ENCODE data around the gene PAM. TPM values are rescaled to one million over a fixed set of nuclear protein-coding genes. Genes with fewer than 3 reads are reported as not detected.
"Not testable (repeated sequence)": the region's sequence is repeated elsewhere in the genome, so short reads cannot be mapped to it uniquely, and the experiment has no call there.

The PAM gene
- polyA plus RNA-seq, 6 donors from 2014 or later, result 0.62 to 3.5 (median 1.6) TPM; not detected in 1

DNA sequence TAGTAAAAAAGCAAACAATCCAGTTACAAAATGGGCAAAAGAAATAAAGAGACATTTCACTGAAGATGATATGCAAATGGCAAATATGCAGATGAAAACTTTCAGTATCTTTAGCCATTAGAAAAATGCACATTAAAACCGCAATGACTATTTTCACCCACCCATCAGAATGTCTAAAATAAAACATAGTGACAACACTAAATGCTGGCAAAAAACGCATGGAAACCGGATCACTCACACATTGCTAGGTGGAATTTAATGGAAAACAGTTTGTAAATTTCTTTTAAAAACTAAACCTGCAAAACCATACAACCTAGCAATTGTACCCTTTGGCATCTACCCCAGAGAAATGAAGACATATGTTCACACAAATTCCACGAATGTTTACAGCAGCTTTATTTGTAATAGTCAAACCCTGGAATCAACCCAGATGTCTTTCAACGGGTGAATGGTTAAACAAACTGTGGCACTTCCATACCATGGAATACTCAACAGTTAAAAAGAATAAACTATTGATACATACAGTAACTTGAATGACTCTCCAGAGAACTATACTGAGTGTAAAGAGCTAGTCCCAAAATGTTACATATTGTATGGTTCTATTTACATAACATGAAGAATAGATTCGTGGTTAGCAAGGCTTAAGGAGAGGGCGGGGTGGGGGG, 17.2 kb upstream of the PAM start:
- Mint-ChIP-seq H3K36me3 (no peaks in the 10 kb centered on the region), H3K9me3 (no peaks in the 10 kb centered on the region), H3K4me1 (no peaks in the 10 kb centered on the region), H3K27ac (no peak overlapping the region), H3K4me3 (no peak overlapping the region), H3K27me3 (no peaks in the 10 kb centered on the region)
- DNase-seq (no peak), ATAC-seq (ENCODE audit: low read depth in 2 of 2) (no peak)

DNA sequence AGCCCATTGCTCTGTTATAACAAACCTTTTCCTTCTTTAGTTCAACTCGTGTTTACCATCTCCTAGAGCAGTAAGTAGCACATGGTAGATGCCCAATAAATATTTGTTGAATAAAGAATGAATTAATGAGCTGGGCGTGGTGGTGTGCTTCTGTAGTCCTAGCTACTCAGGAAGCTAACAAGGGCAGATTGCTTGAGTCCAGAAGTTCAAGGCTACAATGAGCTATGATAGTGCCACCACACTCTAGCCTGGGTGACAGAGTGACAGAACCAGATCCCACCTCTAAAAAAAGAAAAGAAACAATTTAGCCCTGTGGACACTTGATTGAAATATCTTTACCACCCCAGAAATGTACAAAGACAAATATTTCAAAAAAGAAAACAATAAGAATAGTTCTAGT, 14.6 kb upstream of the PAM start:
- H3K27ac Mint-ChIP-seq, result no peak overlapping the region
- H3K4me1 Mint-ChIP-seq, result no peaks in the 10 kb centered on the region
- no peak overlapping the region for H3K4me3 Mint-ChIP-seq
- no peaks in the 10 kb centered on the region for H3K27me3 Mint-ChIP-seq
- no peaks in the 10 kb centered on the region for H3K36me3 Mint-ChIP-seq
- H3K9me3 Mint-ChIP-seq, result no peaks in the 10 kb centered on the region
- ATAC-seq (ENCODE audit: low read depth in 2 of 2), result no peak
- no peak for DNase-seq

DNA sequence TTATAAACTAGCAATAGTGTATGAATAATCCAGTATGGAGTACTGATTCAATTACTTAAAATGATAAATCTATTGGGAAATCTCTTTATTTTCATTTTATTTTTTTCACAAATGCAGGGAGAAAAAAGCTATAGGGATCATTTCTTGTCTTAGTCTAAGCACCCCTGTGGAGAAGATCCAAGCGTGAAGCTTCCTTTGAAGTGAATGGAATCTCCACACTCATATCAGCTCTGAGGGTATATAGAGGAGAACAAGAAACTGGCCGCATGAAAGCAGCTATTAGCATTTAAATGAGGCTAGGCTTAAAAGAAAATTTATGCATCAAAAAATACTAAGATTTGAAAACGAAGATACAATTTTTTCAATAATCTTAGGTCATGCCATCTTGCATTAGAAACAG, 12.9 kb upstream of the PAM start:
- Mint-ChIP-seq H3K27ac (no peak overlapping the region), H3K27me3 (peaks cover 0 to 4% (median 0%) of the 10 kb centered on the region in 3 donors), H3K4me1 (peaks cover 0 to 3% (median 3%) of the 10 kb centered on the region in 3 donors), H3K36me3 (no peaks in the 10 kb centered on the region), H3K9me3 (no peaks in the 10 kb centered on the region), H3K4me3 (no peak overlapping the region)
- DNase-seq, result no peak
- ATAC-seq (ENCODE audit: low read depth in 2 of 2), result no peak

DNA sequence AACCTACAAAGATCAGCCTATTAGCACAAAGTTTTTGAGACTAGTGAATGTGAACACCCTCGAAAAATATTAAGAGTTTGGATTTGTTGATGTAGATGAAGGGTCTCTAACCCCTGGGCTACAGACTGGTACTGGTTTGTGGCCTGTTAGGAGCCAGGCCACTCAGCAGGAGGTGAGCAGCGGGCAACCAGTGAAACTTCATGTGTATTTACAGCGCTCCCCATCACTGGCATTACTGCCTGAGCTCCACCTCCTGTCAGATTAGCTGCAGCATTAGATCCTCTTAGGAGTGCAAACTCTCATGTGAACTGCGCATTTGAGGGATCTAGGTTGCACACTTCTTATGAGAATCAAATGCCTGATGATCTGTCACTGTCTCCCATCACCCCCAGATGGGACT, 11.2 kb upstream of the PAM start:
- no peak for DNase-seq

DNA sequence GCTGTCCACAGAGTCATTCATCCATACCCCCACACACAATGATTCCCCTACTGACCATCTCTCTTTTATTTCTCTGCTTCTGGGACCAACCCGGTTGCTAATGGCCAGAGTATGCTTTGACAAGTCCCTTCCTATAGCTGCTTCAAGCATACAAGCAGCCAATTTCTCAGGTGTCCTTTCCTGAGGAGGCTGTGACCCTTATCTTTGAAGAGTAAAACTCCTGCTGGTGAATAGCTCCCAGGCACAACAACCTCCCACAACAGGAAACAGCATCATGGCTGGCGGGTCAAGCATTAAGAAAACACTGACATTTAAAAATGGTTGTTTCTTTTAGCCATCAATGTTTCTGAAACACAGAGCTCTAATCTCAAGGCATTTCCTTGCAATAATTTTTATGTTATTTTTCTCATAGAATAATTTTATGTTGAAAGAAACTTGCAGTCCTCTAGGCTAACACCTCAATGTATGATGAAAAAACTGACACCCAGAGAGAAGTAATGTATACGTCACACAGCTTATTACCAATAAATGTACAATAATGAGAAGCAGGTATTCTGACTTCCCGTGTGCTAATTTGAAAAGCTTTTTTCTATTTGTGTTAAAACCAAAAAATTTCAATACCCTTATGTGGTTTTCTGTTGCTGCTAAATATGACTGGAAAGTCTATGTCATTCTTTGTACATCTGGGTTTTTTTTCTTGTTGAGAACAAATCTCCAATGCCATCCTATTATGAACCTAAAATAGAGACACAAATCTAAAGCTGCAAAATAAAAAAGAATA, 7.5 kb upstream of the PAM start:
- Mint-ChIP-seq H3K9me3 (no peaks in the 10 kb centered on the region), H3K27ac (no peak overlapping the region), H3K4me1 (peaks cover 0 to 8% (median 5%) of the 10 kb centered on the region in 3 donors), H3K36me3 (no peaks in the 10 kb centered on the region), H3K27me3 (peaks cover 9 to 11% (median 11%) of the 10 kb centered on the region in 3 donors), H3K4me3 (peak overlapping the region in 1 of 8 donors; percentile 57)
- ATAC-seq (ENCODE audit: low read depth in 2 of 2) (no peak), DNase-seq (no peak)

More for the DNA sequence above, 11.2 kb upstream of the PAM start:
- H3K4me1 Mint-ChIP-seq, result peaks cover 0 to 8% (median 5%) of the 10 kb centered on the region in 3 donors
- H3K27me3 Mint-ChIP-seq, result peaks cover 0 to 6% (median 0%) of the 10 kb centered on the region in 3 donors
- H3K9me3 Mint-ChIP-seq, result no peaks in the 10 kb centered on the region
- H3K4me3 Mint-ChIP-seq, result no peak overlapping the region
- H3K27ac Mint-ChIP-seq, result no peak overlapping the region
- ATAC-seq (ENCODE audit: low read depth in 2 of 2), result no peak
- no peaks in the 10 kb centered on the region for H3K36me3 Mint-ChIP-seq

DNA sequence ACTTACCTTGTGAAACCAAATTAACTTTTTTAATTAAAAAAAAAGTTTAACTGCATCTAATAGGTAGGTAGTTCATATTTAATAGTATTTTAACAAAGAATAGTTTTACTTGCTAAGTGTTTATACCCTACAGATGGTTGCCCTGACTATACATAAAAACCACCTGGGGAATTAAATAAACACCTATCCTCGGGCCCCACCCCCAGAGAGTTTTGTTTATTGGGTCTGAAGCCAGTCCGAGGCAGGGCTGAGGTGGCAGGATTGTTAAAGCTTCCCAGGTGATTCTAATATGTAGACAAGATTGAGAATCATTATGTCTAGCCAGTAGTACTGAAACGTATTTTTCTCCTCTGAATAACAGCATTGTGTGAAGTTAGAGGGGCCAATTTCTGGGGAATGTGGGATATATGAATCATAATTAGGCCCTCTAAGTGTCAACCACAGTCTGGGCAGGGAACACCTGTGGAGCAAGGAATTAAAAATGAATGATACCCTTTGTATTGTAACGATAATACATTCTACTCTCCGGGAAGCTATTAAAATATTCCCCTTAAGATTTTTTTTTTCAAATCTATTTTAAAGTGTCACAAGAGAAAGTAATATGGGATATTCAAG, 5.6 kb upstream of the PAM start:
- Mint-ChIP-seq H3K27me3 (peaks cover 18 to 29% (median 28%) of the 10 kb centered on the region in 3 donors), H3K4me3 (peak overlapping the region in 1 of 8 donors; percentile 3), H3K27ac (no peak overlapping the region), H3K36me3 (no peaks in the 10 kb centered on the region), H3K4me1 (peaks cover 13 to 24% (median 21%) of the 10 kb centered on the region in 3 donors), H3K9me3 (no peaks in the 10 kb centered on the region)
- DNase-seq (no peak), ATAC-seq (ENCODE audit: low read depth in 2 of 2) (no peak)

DNA sequence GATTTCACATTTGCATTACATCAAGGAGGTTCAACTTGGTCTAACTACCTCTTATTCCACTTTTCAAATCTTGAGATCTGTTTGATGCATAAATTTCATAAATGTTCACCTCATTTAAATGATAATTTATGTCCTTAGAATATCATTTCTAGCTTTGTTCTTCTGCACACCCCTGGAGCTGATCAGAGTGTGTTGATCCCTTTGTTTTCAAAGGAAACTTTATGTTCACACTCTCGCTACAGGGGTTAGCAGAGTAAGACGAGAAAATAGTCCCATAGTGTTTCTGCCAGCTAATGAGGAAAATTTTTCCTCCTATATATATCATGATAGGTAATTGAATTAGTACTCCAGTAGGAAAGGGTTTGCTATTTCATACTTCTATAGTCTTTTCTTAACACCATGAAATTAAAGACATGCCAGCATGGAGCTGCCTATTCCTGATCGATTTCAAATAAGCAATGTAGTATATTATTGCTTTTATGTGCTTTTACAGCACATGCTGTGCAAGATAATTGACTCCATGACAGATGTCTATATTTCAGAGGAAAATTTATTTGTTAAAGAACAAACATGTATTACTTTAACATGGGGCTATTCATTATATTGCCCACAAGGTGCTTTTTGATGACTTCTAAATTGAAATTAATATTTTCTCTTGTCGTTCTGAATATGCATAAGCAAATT, 4.8 kb upstream of the PAM start:
- Mint-ChIP-seq H3K27me3 (peaks cover 18 to 29% (median 28%) of the 10 kb centered on the region in 3 donors), H3K4me3 (no peak overlapping the region), H3K27ac (no peak overlapping the region), H3K9me3 (no peaks in the 10 kb centered on the region), H3K36me3 (no peaks in the 10 kb centered on the region), H3K4me1 (peaks cover 17 to 26% (median 24%) of the 10 kb centered on the region in 3 donors)
- DNase-seq, result no peak
- no peak for ATAC-seq (ENCODE audit: low read depth in 2 of 2)

DNA sequence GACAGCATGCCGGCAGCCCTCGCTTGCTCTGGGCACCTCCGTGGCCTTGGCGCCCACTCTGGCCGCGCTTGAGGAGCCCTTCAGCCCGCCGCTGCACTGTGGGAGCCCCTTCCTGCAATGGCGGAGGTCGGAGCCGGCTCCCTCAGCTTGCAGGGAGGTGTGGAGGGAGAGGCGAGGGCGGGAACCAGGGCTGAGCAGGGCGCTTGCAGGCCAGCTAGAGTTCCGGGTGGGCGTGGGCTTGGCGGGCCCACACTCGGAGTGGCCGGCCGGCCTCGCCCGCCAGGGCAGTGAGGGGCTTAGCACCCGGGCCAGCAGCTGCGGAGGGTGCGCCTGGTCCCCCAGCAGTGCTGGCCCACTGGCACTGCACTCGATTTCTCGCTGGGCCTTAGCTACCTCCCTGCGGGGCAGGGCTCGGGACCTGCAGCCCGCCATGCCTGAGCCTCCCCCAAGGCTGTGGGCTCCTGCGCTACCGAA, 3.2 kb upstream of the PAM start:
- Mint-ChIP-seq H3K27me3 (peaks cover 18 to 28% (median 28%) of the 10 kb centered on the region in 3 donors), H3K4me1 (peaks cover 28 to 35% (median 33%) of the 10 kb centered on the region in 3 donors)
- not testable (repeated sequence) for DNase-seq; ATAC-seq (ENCODE audit: low read depth in 2 of 2); H3K4me3 Mint-ChIP-seq; H3K36me3 Mint-ChIP-seq; H3K9me3 Mint-ChIP-seq; H3K27ac Mint-ChIP-seq

DNA sequence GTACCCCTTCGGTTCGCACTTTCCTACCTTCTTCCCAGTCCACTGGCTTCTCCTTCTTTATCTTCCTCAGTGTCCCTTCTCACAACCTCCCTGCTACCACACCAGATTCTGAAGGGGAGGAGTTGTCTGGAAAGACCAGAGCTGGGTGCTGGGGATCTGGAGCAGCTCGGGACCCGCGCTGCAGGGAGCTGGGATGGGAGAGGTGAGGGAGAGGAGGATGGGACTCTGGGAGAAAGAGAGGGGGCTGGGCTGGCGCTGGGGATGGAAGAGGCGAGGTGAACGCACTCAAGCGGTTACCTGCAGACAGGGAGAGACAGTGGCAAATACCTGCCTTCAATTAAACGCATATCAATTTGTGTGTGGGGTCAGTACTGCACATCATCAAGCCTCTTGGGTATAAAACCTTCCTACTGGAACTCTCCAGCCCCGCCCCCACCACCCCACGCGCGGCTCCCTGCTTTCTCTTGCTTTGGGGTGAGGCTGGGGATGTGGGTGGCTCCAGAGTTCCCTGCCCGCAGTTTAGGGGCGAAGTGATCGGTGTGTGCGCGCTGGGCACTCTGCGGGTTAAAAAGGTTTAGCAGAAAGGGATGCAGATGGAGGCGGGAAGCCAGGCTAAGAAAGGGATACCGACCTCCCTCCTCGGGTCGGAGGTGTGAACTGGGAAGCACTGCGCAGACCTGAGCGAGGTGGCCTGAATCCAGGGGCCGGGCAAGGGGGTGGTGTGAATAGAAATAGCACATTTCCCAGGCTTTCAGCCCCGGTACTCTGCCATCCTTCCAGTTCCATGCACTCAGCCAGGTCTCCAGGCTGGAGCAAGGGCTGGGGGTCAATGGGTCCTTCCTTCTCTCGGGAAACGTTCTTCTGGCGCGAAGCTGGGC, 977 bp upstream of the PAM start:
- peaks cover 28 to 29% (median 28%) of the 10 kb centered on the region in 3 donors for H3K4me1 Mint-ChIP-seq
- ATAC-seq (ENCODE audit: low read depth in 2 of 2), result no peak
- peak; percentile 12 for DNase-seq
- no peaks in the 10 kb centered on the region for H3K36me3 Mint-ChIP-seq
- H3K9me3 Mint-ChIP-seq, result no peaks in the 10 kb centered on the region
- peak overlapping the region; percentile 72 to 97 (median 91) for H3K27ac Mint-ChIP-seq
- H3K27me3 Mint-ChIP-seq, result peaks cover 18 to 28% (median 23%) of the 10 kb centered on the region in 3 donors
- H3K4me3 Mint-ChIP-seq, result peak overlapping the region; percentile 86 to 98 (median 94)

DNA sequence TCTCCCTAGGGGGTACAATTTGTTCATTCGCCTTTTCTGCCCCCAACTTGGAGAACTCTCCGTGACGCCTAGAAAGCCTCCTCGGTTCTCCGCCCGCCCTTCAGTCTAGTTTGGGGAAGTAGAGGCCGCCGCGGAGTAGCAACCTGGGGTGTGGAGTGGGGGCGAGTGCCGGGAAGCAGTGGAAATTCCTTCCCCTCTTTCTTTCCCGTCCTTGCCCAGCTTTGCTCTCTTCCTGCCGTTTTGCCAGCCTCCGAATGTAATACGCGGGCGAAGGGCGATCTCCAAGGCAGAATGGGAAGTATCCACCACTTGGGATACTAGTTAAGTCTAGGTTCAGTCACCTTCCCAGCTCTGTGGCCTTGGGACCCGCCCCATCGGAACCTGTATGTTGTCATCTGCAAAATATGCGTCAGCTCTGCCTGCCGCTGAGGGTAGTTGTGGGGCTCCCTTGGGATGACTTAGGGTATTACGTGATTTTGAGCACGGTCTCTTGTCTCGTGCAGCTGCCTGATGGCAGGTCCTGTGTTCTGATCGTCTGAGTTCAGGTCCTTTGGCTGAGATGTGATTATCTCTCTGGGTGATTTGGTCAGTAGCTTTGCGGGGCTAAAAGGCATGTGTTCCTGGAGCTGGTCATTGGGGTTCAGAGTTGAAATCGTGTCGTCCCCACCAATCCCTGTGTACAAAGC, 724 bp downstream of the PAM start:
- Mint-ChIP-seq H3K4me1 (peaks cover 28 to 29% (median 29%) of the 10 kb centered on the region in 3 donors), H3K27ac (peak overlapping the region; percentile 90 to 99 (median 98)), H3K4me3 (peak overlapping the region; percentile 87 to 99 (median 96)), H3K27me3 (peaks cover 10 to 28% (median 23%) of the 10 kb centered on the region in 3 donors), H3K9me3 (no peaks in the 10 kb centered on the region), H3K36me3 (no peaks in the 10 kb centered on the region)
- peak; percentile 77 for DNase-seq
- peak; percentile 84 to 89 for ATAC-seq (ENCODE audit: low read depth in 2 of 2)

DNA sequence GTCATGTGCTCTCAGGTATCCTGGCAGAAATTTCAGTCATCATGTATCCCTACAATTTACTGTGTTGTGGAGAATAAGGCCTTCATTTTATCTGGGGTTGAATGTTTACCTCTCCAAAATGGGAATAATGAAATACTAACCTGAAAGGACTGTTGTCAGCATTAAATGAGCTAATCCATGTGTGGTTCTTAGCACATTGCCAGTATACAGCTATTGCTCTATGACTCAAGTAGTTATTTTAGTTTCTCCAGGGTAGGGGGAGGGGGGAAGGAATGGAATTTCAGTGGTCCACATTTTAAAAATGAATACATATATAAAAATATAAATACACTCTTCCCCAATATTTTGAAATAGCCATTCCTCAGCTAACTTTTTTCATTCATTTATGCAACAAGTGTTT, 3.5 kb downstream of the PAM start:
- Mint-ChIP-seq H3K9me3 (no peaks in the 10 kb centered on the region), H3K27ac (no peak overlapping the region), H3K4me3 (no peak overlapping the region), H3K4me1 (peaks cover 25 to 29% (median 28%) of the 10 kb centered on the region in 3 donors), H3K27me3 (peaks cover 0 to 8% (median 6%) of the 10 kb centered on the region in 3 donors), H3K36me3 (no peaks in the 10 kb centered on the region)
- ATAC-seq (ENCODE audit: low read depth in 2 of 2), result no peak
- DNase-seq, result no peak

DNA sequence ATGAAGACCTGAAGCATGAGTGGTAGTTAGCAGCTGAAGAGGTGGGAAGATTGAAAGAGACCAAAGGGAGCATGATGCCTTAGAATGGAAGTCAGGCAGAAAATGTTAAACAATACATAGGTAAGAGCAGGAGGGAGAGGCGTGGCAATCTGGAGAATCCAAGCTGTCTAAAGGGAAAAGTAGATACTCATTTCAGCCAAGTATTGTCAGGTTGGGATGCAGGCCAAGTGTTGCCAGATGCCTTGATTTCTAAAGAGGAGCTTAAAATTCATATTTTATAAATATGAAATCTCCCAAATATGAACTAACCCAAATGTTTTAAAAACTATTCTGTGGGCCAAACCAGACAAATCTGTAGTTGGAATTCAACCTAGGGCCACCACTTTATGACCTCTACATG, 4.2 kb downstream of the PAM start:
- Mint-ChIP-seq H3K27ac (peak overlapping the region in 3 of 6 donors; percentile 0 to 66 (median 50)), H3K9me3 (no peaks in the 10 kb centered on the region), H3K27me3 (peaks cover 0 to under 1% (median 0%) of the 10 kb centered on the region in 3 donors), H3K36me3 (no peaks in the 10 kb centered on the region), H3K4me3 (no peak overlapping the region), H3K4me1 (peaks cover 18 to 22% (median 21%) of the 10 kb centered on the region in 3 donors)
- DNase-seq (no peak), ATAC-seq (ENCODE audit: low read depth in 2 of 2) (no peak)
